ENCODE measurements around the gene HOOK2. TPM values are rescaled to one million over a fixed set of nuclear protein-coding genes. Genes with fewer than 3 reads are reported as not detected.
A peak's percentile ranks its signal among the peaks of the same experiment; 100 is the strongest.

HOOK2 gene
- total and polyA plus RNA-seq, 9 of the 15 experiments (the other 6 are each of a cell fraction or from before 2014, with no cell fraction given) = 1.3 to 17.2 (median 9.9) TPM

GRCh38 chr19:12789904-12790619 lies 14.7 kb upstream of the HOOK2 start (continued):
- TF ChIP-seq, protein P1, sequence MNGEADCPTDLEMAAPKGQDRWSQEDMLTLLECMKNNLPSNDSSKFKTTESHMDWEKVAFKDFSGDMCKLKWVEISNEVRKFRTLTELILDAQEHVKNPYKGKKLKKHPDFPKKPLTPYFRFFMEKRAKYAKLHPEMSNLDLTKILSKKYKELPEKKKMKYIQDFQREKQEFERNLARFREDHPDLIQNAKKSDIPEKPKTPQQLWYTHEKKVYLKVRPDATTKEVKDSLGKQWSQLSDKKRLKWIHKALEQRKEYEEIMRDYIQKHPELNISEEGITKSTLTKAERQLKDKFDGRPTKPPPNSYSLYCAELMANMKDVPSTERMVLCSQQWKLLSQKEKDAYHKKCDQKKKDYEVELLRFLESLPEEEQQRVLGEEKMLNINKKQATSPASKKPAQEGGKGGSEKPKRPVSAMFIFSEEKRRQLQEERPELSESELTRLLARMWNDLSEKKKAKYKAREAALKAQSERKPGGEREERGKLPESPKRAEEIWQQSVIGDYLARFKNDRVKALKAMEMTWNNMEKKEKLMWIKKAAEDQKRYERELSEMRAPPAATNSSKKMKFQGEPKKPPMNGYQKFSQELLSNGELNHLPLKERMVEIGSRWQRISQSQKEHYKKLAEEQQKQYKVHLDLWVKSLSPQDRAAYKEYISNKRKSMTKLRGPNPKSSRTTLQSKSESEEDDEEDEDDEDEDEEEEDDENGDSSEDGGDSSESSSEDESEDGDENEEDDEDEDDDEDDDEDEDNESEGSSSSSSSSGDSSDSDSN (IDR thresholded peaks at IDR 0.05; ENCODE audit: borderline replicate concordance in 1 of 2, low read depth in 2 of 2, low read length in 2 of 2) = peak; percentile 94 to 97; a peak in 3 of 4 replicates
- TF ChIP-seq MNT (conservative IDR thresholded peaks at IDR 0.05) (peak; percentile 73 to 89), POLR2G (IDR thresholded peaks at IDR 0.05; ENCODE audit: low read depth, low read length) (peak; percentile 85), TBL1XR1 (IDR thresholded peaks at IDR 0.05; ENCODE audit: low read length in 2 of 2) (0 out of 4 replicates have a peak, but pooled peaks of 1 of the 2 experiments have one; percentile 31), PHF20 (IDR thresholded peaks at IDR 0.05; ENCODE audit: partially characterized antibody) (peak; percentile 44), RBM25 (IDR thresholded peaks at IDR 0.05; ENCODE audit: low read depth, low read length, severe bottlenecking) (peak; percentile 73), SPI1 (IDR thresholded peaks at IDR 0.05; ENCODE audit: borderline replicate concordance, low read depth, low read length) (0 out of 2 replicates have a peak, but pooled peaks have one; percentile 32), ATF1 (CRISPR knock-in tag; IDR thresholded peaks at IDR 0.05) (no peak), ATF1 (tag; IDR thresholded peaks at IDR 0.05) (peak; percentile 76), MXI1 (IDR thresholded peaks at IDR 0.05; ENCODE audit: low read depth, low read length) (peak; percentile 92), ETV5 (CRISPR knock-in tag; IDR thresholded peaks at IDR 0.05; ENCODE audit: low read depth) (peak; percentile 94), NCOA6 (IDR thresholded peaks at IDR 0.05) (peak; percentile 91), EP400 (IDR thresholded peaks at IDR 0.05) (peak; percentile 42; the same call in 1 of the 2 replicates), POLR2A (conservative IDR thresholded peaks at IDR 0.05) (0 out of 2 replicates have a peak, but pooled peaks have one; percentile 17), CEBPG (CRISPR knock-in tag; IDR thresholded peaks at IDR 0.05) (peak; percentile 82), CEBPG (tag; conservative IDR thresholded peaks at IDR 0.05 in 1 of 2, IDR thresholded peaks at IDR 0.05 in 1 of 2) (peak in 1 of 2 experiments; percentile 91; a peak in 3 of 4 replicates)
- TF ChIP-seq, protein P2, sequence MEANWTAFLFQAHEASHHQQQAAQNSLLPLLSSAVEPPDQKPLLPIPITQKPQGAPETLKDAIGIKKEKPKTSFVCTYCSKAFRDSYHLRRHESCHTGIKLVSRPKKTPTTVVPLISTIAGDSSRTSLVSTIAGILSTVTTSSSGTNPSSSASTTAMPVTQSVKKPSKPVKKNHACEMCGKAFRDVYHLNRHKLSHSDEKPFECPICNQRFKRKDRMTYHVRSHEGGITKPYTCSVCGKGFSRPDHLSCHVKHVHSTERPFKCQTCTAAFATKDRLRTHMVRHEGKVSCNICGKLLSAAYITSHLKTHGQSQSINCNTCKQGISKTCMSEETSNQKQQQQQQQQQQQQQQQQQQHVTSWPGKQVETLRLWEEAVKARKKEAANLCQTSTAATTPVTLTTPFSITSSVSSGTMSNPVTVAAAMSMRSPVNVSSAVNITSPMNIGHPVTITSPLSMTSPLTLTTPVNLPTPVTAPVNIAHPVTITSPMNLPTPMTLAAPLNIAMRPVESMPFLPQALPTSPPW (CRISPR knock-in tag; IDR thresholded peaks at IDR 0.05) = peak; percentile 91
- TF ChIP-seq, protein P3, sequence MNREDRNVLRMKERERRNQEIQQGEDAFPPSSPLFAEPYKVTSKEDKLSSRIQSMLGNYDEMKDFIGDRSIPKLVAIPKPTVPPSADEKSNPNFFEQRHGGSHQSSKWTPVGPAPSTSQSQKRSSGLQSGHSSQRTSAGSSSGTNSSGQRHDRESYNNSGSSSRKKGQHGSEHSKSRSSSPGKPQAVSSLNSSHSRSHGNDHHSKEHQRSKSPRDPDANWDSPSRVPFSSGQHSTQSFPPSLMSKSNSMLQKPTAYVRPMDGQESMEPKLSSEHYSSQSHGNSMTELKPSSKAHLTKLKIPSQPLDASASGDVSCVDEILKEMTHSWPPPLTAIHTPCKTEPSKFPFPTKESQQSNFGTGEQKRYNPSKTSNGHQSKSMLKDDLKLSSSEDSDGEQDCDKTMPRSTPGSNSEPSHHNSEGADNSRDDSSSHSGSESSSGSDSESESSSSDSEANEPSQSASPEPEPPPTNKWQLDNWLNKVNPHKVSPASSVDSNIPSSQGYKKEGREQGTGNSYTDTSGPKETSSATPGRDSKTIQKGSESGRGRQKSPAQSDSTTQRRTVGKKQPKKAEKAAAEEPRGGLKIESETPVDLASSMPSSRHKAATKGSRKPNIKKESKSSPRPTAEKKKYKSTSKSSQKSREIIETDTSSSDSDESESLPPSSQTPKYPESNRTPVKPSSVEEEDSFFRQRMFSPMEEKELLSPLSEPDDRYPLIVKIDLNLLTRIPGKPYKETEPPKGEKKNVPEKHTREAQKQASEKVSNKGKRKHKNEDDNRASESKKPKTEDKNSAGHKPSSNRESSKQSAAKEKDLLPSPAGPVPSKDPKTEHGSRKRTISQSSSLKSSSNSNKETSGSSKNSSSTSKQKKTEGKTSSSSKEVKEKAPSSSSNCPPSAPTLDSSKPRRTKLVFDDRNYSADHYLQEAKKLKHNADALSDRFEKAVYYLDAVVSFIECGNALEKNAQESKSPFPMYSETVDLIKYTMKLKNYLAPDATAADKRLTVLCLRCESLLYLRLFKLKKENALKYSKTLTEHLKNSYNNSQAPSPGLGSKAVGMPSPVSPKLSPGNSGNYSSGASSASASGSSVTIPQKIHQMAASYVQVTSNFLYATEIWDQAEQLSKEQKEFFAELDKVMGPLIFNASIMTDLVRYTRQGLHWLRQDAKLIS (CRISPR knock-in tag; IDR thresholded peaks at IDR 0.05) = peak; percentile 86; the same call in 1 of the 2 replicates
